ENCODE data around the gene CMKLR1.

The CMKLR1 gene

GRCh38 chr12:108240928-108241327 lies 98.2 kb downstream of the CMKLR1 start:
- intact Hi-C loops (cut with DNase I), result no loop called here
- DNase-seq, result no peak

DNA sequence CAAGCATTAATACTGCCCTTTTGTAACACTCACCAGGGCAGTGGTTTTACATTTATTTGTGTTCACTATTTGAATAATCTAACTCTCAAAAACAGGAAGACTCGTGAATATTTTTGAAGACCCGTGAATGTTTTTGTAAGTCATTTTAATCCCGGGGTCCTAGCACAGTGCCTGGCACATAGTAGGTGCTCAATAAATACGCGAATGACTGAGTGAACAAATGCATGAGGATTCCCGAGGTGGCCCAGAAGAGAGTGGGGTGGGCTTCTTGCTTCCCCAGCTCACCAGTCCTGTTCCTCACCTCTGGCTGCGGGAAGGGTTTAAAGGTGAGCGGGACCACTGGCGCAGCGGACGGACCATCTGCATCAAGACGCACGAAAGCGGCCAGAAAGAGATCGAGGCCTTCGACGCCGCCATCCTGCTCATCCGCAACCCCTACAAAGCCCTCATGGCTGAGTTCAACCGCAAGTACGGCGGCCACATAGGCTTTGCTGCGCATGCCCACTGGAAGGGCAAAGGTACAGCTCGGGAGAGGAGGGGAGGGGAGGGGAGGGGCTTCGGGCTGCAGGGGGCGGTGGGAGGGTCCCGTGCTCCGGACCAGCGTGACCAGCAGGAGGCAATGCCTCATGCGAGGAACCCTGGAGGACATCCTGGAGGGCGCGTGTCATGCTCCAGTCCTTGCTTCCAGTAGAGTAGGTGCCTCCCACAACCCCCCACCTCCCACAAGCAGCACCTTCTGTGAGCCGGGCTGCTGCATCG lies 98.9 kb downstream of the CMKLR1 start:
- no peak for DNase-seq
- intact Hi-C loops (cut with DNase I), result no loop called here

DNA sequence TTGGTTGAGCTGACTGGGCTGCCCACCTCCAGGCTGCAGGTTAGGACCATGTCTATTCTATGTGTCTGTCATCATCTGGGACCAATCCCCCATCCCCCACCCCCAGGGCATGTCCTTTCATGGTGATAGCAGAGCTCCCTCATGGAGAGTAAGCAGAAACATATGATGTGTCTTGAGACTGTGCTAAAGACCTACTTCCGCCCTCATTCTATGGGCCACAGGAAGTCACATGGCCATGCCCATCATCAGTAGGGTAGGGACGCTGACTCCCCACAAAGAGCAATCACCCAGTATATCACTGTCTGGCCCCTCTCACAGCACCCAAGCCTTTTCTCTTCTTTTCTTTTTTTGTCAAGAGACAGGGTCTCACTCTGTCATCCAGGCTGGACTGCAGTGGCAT lies 99.7 kb downstream of the CMKLR1 start:
- no peak for DNase-seq

GRCh38 chr12:108238474-108238873 lies 100.6 kb downstream of the CMKLR1 start:
- DNase-seq, result no peak
- intact Hi-C loops (cut with DNase I), result no loop called here

More for the DNA sequence above, 99.7 kb downstream of the CMKLR1 start:
- intact Hi-C loops (cut with DNase I), result no loop called here

Data from posterior cingulate gyrus (tissue), 11 donors.